Subcutaneous abdominal adipose tissue (tissue), 5 donors: ENCODE measurements around the gene XPO5.

Experiments used
- H3K27ac ChIP-seq: one replicate; pipeline ENCODE4 v1.7.0; 2013; ENCODE audit warnings: low read depth, mild to moderate bottlenecking, inconsistent platforms, low read length, moderate library complexity
- H3K27me3 ChIP-seq, 5 donors: one replicate each; pipeline ENCODE4 v1.7.0; 2013; ENCODE audit warnings: low read length in 5 of 5, inconsistent platforms in 1 of 5; ENCODE audit not compliant: control insufficient read depth in 5 of 5, insufficient read depth in 4 of 5
- H3K36me3 ChIP-seq, 5 donors: one replicate each; pipeline ENCODE4 v1.7.0; 2013; ENCODE audit warnings: low read length in 5 of 5; ENCODE audit not compliant: control insufficient read depth in 5 of 5, insufficient read depth in 5 of 5
- H3K4me1 ChIP-seq, 5 donors: one replicate each; pipeline ENCODE4 v1.7.0; 2013; ENCODE audit warnings: low read length in 5 of 5, mild to moderate bottlenecking in 3 of 5, moderate library complexity in 1 of 5; ENCODE audit not compliant: control insufficient read depth in 5 of 5, insufficient read depth in 5 of 5
- H3K4me3 ChIP-seq, 5 donors: one replicate each; pipeline ENCODE4 v1.7.0; 2013; ENCODE audit warnings: low read length in 5 of 5, low read depth in 1 of 5
- H3K9ac ChIP-seq, 5 donors: one replicate each; pipeline ENCODE4 v1.7.0; 2013; ENCODE audit warnings: low read length in 5 of 5, mild to moderate bottlenecking in 4 of 5, moderate library complexity in 3 of 5
- H3K9me3 ChIP-seq, 5 donors: one replicate each; pipeline ENCODE4 v1.7.0; 2013; ENCODE audit warnings: low read length in 5 of 5; ENCODE audit not compliant: control insufficient read depth in 5 of 5
- donor health status: healthy.
- donor health status: healthy.
- donor health status: healthy.
- donor health status: healthy.
- donor health status: healthy.

The XPO5 gene

GRCh38 chr6:43493833-43494232 is 82.0 kb downstream of the XPO5 start:
- H3K4me3 ChIP-seq = no peak overlapping the region
- H3K27me3 ChIP-seq = no peaks in the 10 kb centered on the region
- H3K27ac ChIP-seq = no peak overlapping the region
- no peaks in the 10 kb centered on the region for H3K9me3 ChIP-seq
- peaks cover 4 to 30% (median 12%) of the 10 kb centered on the region in 5 donors for H3K4me1 ChIP-seq
- H3K9ac ChIP-seq = no peak overlapping the region
- peaks cover 0 to 27% (median 21%) of the 10 kb centered on the region in 5 donors for H3K36me3 ChIP-seq

GRCh38 chr6:43493230-43493629 is 82.6 kb downstream of the XPO5 start:
- Histone ChIP-seq H3K9me3 (no peaks in the 10 kb centered on the region), H3K27me3 (no peaks in the 10 kb centered on the region), H3K9ac (no peak overlapping the region), H3K4me3 (no peak overlapping the region), H3K27ac (no peak overlapping the region), H3K36me3 (peaks cover 0 to 21% (median 15%) of the 10 kb centered on the region in 5 donors), H3K4me1 (peaks cover 4 to 26% (median 12%) of the 10 kb centered on the region in 5 donors)

- no peaks in the 10 kb centered on the region for H3K9me3 ChIP-seq
- H3K4me3 ChIP-seq = no peak overlapping the region
- no peak overlapping the region for H3K27ac ChIP-seq
- H3K4me1 ChIP-seq = peaks cover 4 to 26% (median 12%) of the 10 kb centered on the region in 5 donors
- no peaks in the 10 kb centered on the region for H3K27me3 ChIP-seq
- peaks cover 0 to 16% (median 10%) of the 10 kb centered on the region in 5 donors for H3K36me3 ChIP-seq
- H3K9ac ChIP-seq = no peak overlapping the region
Observed at GRCh38 chr6:43492673-43493072, 83.2 kb downstream of the XPO5 start.

- Histone ChIP-seq H3K9ac (peak overlapping the region in 1 of 5 donors; percentile 1), H3K36me3 (peaks cover 0 to 12% (median 3%) of the 10 kb centered on the region in 5 donors), H3K27ac (no peak overlapping the region), H3K4me1 (peaks cover 4 to 23% (median 12%) of the 10 kb centered on the region in 5 donors), H3K27me3 (no peaks in the 10 kb centered on the region), H3K9me3 (no peaks in the 10 kb centered on the region), H3K4me3 (no peak overlapping the region)
Observed at GRCh38 chr6:43491750-43492661, 83.8 kb downstream of the XPO5 start.

- Histone ChIP-seq H3K9me3 (no peaks in the 10 kb centered on the region), H3K9ac (peak overlapping the region in 1 of 5 donors; percentile 30), H3K36me3 (peaks cover 2 to 15% (median 8%) of the 10 kb centered on the region in 5 donors), H3K4me3 (no peak overlapping the region), H3K4me1 (peaks cover 4 to 27% (median 12%) of the 10 kb centered on the region in 5 donors), H3K27me3 (no peaks in the 10 kb centered on the region), H3K27ac (no peak overlapping the region)
Observed at GRCh38 chr6:43490523-43490939, 85.3 kb downstream of the XPO5 start.

GRCh38 chr6:43489277-43490072 is 86.4 kb downstream of the XPO5 start:
- Histone ChIP-seq H3K9ac (no peak overlapping the region), H3K4me1 (peaks cover 2 to 24% (median 12%) of the 10 kb centered on the region in 5 donors), H3K27ac (no peak overlapping the region), H3K4me3 (no peak overlapping the region), H3K27me3 (no peaks in the 10 kb centered on the region), H3K36me3 (peaks cover 3 to 15% (median 12%) of the 10 kb centered on the region in 5 donors), H3K9me3 (no peaks in the 10 kb centered on the region)

GRCh38 chr6:43488667-43489276 is 87.1 kb downstream of the XPO5 start:
- Histone ChIP-seq H3K27ac (no peak overlapping the region), H3K4me3 (no peak overlapping the region), H3K36me3 (peaks cover 3 to 15% (median 12%) of the 10 kb centered on the region in 5 donors), H3K27me3 (no peaks in the 10 kb centered on the region), H3K9ac (no peak overlapping the region), H3K9me3 (no peaks in the 10 kb centered on the region), H3K4me1 (peaks cover 2 to 24% (median 12%) of the 10 kb centered on the region in 5 donors)

- Histone ChIP-seq H3K27me3 (no peaks in the 10 kb centered on the region), H3K27ac (no peak overlapping the region), H3K4me1 (peaks cover 5 to 25% (median 16%) of the 10 kb centered on the region in 5 donors)
Observed at GRCh38 chr6:43481591-43482236, 94.1 kb downstream of the XPO5 start.

GRCh38 chr6:43481075-43481474 is 94.8 kb downstream of the XPO5 start:
- H3K4me1 ChIP-seq = peaks cover 5 to 25% (median 16%) of the 10 kb centered on the region in 5 donors
- H3K4me3 ChIP-seq = no peak overlapping the region
- H3K27me3 ChIP-seq = no peaks in the 10 kb centered on the region
- H3K9ac ChIP-seq = no peak overlapping the region
- H3K9me3 ChIP-seq = no peaks in the 10 kb centered on the region
- H3K36me3 ChIP-seq = peaks cover 0 to 5% (median 4%) of the 10 kb centered on the region in 5 donors
- no peak overlapping the region for H3K27ac ChIP-seq

More at GRCh38 chr6:43481591-43482236, 94.1 kb downstream of the XPO5 start:
- H3K4me3 ChIP-seq = no peak overlapping the region
- H3K9me3 ChIP-seq = no peaks in the 10 kb centered on the region
- H3K9ac ChIP-seq = peak overlapping the region in 1 of 5 donors; percentile 4
- H3K36me3 ChIP-seq = peaks cover 0 to 7% (median 4%) of the 10 kb centered on the region in 5 donors
